HepG2 (cell line): Measurements from ENCODE around the gene KHDC1. TPM values are rescaled to one million over a fixed set of nuclear protein-coding genes. Genes with fewer than 3 reads are reported as not detected.

ENCODE experiments used
- ATAC-seq: fragments of 200-7000 bp; cut with Tn5 transposase; 3 replicates; pipeline ENCODE4 v1.9.1; 2020; ENCODE audit warnings: mild to moderate bottlenecking, moderate library complexity
- BruUV-seq: library from RNA; stranded (reverse); fragments of 400-500 nt; replicated peaks from 2 replicates; lab custom pipeline; 2021; lab: Mats Ljungman, UMichigan
- CTCF ChIA-PET: fragments of 300-600 bp; formaldehyde crosslinking; extraction: SDS; loops from one replicate; lab custom pipeline; 2021; ENCODE audit warnings: low total read pairs, inconsistent platforms, low intra/inter-chr PET ratio; lab: Yijun Ruan, JAX
- POLR2A ChIA-PET: fragments of 350-600 bp; sonication (Branson Sonifier 250); formaldehyde crosslinking; loops from one replicate; lab custom pipeline; 2020; ENCODE audit warnings: antibody characterized with exemption, inconsistent platforms; lab: Yijun Ruan, JAX
- DNase-seq: peaks from one replicate; pipeline ENCODE4 v3.0.0-alpha.2; 2015; ENCODE audit warnings: low spot score
- FAIRE-seq: peaks from 3 replicates; lab custom pipeline; 2011; peaks lifted over from hg19 to GRCh38; lab: Jason Lieb, UNC
- H2AFZ ChIP-seq: one replicate; pipeline ENCODE4 v1.6.1; 2011; ENCODE audit warnings: low read length, inconsistent platforms
- H3K27ac ChIP-seq: fragments of 300-600 bp; 3 replicates; pipeline ENCODE4 v1.8.0; 2011; ENCODE audit warnings: mixed run types, mild to moderate bottlenecking, mixed read lengths, low read length, inconsistent platforms; ENCODE audit not compliant: insufficient read depth; ENCODE audit errors: extremely low read length
- H3K27me3 ChIP-seq, 2 experiments: fragments of 200-600 bp in 1 of 2; 2 replicates in 1 of 2; 3 replicates in 1 of 2; pipeline versions ENCODE4 v1.6.0 to v1.8.0; 2011; ENCODE audit warnings: low read length in 2 of 2, mild to moderate bottlenecking in 2 of 2, moderate library complexity in 2 of 2, inconsistent platforms in 1 of 2; ENCODE audit not compliant: insufficient read depth in 2 of 2, control insufficient read depth in 1 of 2
- H3K36me3 ChIP-seq, 2 experiments: fragments of 200-600 bp in 1 of 2; replicated peaks in 1 of 2; 2 replicates in 1 of 2; 3 replicates in 1 of 2; pipeline versions ENCODE4 v1.5.1 to v1.8.0; 2011; ENCODE audit warnings: low read length in 2 of 2, inconsistent platforms in 1 of 2; ENCODE audit not compliant: insufficient read depth in 2 of 2, control insufficient read depth in 1 of 2
- H3K4me1 ChIP-seq: 2 replicates; pipeline ENCODE4 v1.5.1; 2012; ENCODE audit warnings: low read length, inconsistent platforms; ENCODE audit not compliant: insufficient read depth
- H3K4me2 ChIP-seq: 2 replicates; pipeline ENCODE4 v1.6.0; 2011; ENCODE audit warnings: low read depth, low read length, inconsistent platforms
- H3K4me3 ChIP-seq, 3 experiments: fragments of 200-600 bp in 1 of 3; sonication (generic), shearing (Covaris generic) in 1 of 3; replicated peaks in 1 of 3; 2 replicates each; pipeline ENCODE4 v1.5.1; 2011 to 2016; ENCODE audit warnings: low read length in 3 of 3, inconsistent platforms in 2 of 3, low read depth in 2 of 3, mild to moderate bottlenecking in 2 of 3, control low read depth in 1 of 3, mixed read lengths in 1 of 3; ENCODE audit not compliant: insufficient read depth in 1 of 3
- H3K79me2 ChIP-seq: one replicate; pipeline ENCODE4 v1.6.1; 2011; ENCODE audit warnings: low read length, inconsistent platforms; ENCODE audit not compliant: insufficient read depth
- H3K9ac ChIP-seq: 2 replicates; pipeline ENCODE4 v1.6.0; 2011; ENCODE audit warnings: mild to moderate bottlenecking, low read depth, low read length, inconsistent platforms; ENCODE audit not compliant: insufficient read depth
- H3K9me3 ChIP-seq: 2 replicates; pipeline ENCODE4 v1.5.1; 2012; ENCODE audit warnings: mild to moderate bottlenecking, low read length
- H4K20me1 ChIP-seq: 2 replicates; pipeline ENCODE4 v1.6.0; 2011; ENCODE audit warnings: inconsistent platforms, mild to moderate bottlenecking, low read length, moderate library complexity; ENCODE audit not compliant: insufficient read depth
- EEA1 ChIP-seq: sonication (generic); formaldehyde crosslinking; IDR thresholded peaks from 2 replicates; pipeline ENCODE4 v1.5.1; 2020; ENCODE audit warnings: mild to moderate bottlenecking, missing genetic modification reagents, borderline replicate concordance
- JUN ChIP-seq: sonication (generic); formaldehyde crosslinking; IDR thresholded peaks from 2 replicates; pipeline ENCODE4 v1.4.0; 2020; ENCODE audit warnings: mild to moderate bottlenecking, missing genetic modification reagents
- NRL ChIP-seq: sonication (generic); formaldehyde crosslinking; IDR thresholded peaks from 2 replicates; pipeline ENCODE4 v1.5.0; 2020; ENCODE audit warnings: missing genetic modification reagents, mild to moderate bottlenecking, moderate library complexity, borderline replicate concordance
- SOX13 ChIP-seq, 3 experiments: fragments of 450-650 bp in 1 of 3; sonication (generic) in 1 of 3; formaldehyde crosslinking in 1 of 3; IDR thresholded peaks in 2 of 3; conservative IDR thresholded peaks in 1 of 3; 2 replicates each; pipeline versions ENCODE4 v1.5.0 to v1.6.1; 2016 to 2020; ENCODE audit warnings: antibody characterized with exemption in 1 of 3, mild to moderate bottlenecking in 1 of 3, missing compliant biosample characterization in 1 of 3, missing genetic modification reagents in 1 of 3, moderate library complexity in 1 of 3
- SOX5 ChIP-seq: IDR thresholded peaks from 2 replicates; pipeline ENCODE4 v1.6.1; 2016; ENCODE audit warnings: borderline replicate concordance
- SRY ChIP-seq: sonication (generic); formaldehyde crosslinking; IDR thresholded peaks from 2 replicates; pipeline ENCODE4 v1.8.0; 2022; ENCODE audit warnings: mild to moderate bottlenecking, missing genetic modification reagents
- SYNCRIP ChIP-seq: fragments of 200-400 bp; formaldehyde crosslinking; IDR thresholded peaks from 2 replicates; pipeline ENCODE4 v1.6.1; 2018; ENCODE audit warnings: mild to moderate bottlenecking, low read depth, low read length; ENCODE audit not compliant: insufficient read depth
- TEAD2 ChIP-seq: sonication (generic); formaldehyde crosslinking; IDR thresholded peaks from 2 replicates; pipeline ENCODE4 v1.9.0; 2021; ENCODE audit warnings: missing genetic modification reagents
- ZGPAT ChIP-seq: IDR thresholded peaks from 2 replicates; pipeline ENCODE4 v1.6.1; 2016; ENCODE audit warnings: mild to moderate bottlenecking
- ZNF253 ChIP-seq: sonication (generic); formaldehyde crosslinking; IDR thresholded peaks from 2 replicates; pipeline ENCODE4 v1.8.0; 2022; ENCODE audit warnings: mild to moderate bottlenecking, missing genetic modification reagents, borderline replicate concordance
- ZNF788 ChIP-seq: sonication (generic); formaldehyde crosslinking; IDR thresholded peaks from 2 replicates; pipeline ENCODE4 v1.5.0; 2020; ENCODE audit warnings: mild to moderate bottlenecking, missing genetic modification reagents, borderline replicate concordance
- ZNF850 ChIP-seq: sonication (generic); formaldehyde crosslinking; conservative IDR thresholded peaks from 2 replicates; pipeline ENCODE4 v1.9.0; 2021; ENCODE audit warnings: mild to moderate bottlenecking, missing genetic modification reagents
- WGBS: methylation state at CpG from one replicate; pipeline ENCODE4 v1.1.6; 2017; ENCODE audit warnings: low lambda C conversion rate; 5-methylcytosine and 5-hydroxymethylcytosine counted together
- in situ Hi-C: cut with HindIII; loops from 2 replicates; pipeline ENCODE4 v1.10.0; 2017; ENCODE audit warnings: low pct_unique_long_range_greater_than_20kb; ENCODE audit not compliant: extremely low pct_ligation_motif_present
- intact Hi-C: fragments of 100-400 bp; cut with micrococcal nuclease; formaldehyde crosslinking; loops from one replicate; pipeline ENCODE4 v1.10.0; 2022; ENCODE audit not compliant: unreplicated experiment
- polyA plus RNA-seq, 8 experiments: library from polyadenylated mRNA; depleted of rRNA in 3 of 8; stranded (reverse) in 7 of 8; unstranded in 1 of 8; fragments of >200 nt; fragmentation: Illumina TruSeq in 4 of 8; extraction: Trizol in 4 of 8; gene quantifications; 2 replicates each; pipeline versions ENCODE4 v1.2.1 to v1.2.3, GENCODE V29; 2011 to 2016; ENCODE audit warnings: low read depth in 4 of 8, missing spikeins in 1 of 8, mixed read lengths in 1 of 8; ENCODE audit not compliant: insufficient read depth in 1 of 8
- total RNA-seq, 5 experiments: library from RNA; depleted of rRNA; stranded (reverse); fragments of >200 nt; fragmentation: Illumina TruSeq; extraction: Trizol; gene quantifications; 2 replicates each; pipeline ENCODE4 v1.2.3, GENCODE V29; 2016; ENCODE audit warnings: low read depth in 1 of 5

The KHDC1 gene
- total and polyA plus RNA-seq, 2 of the 13 experiments (the other 11 are each of a cell fraction or from before 2014, with no cell fraction given) = not detected

- Histone ChIP-seq H3K79me2 (no peaks in the 10 kb centered on the region), H4K20me1 (0 out of 2 replicates have a peak, but pooled peaks cover 3% of the 10 kb centered on the region), H3K4me2 (no peak overlapping the region), H3K36me3 (no peaks in the 10 kb centered on the region), H3K4me1 (no peaks in the 10 kb centered on the region), H3K4me3 (no peak overlapping the region), H3K9me3 (no peaks in the 10 kb centered on the region), H3K9ac (no peak overlapping the region), H2AFZ (no peak overlapping the region), H3K27ac (no peak overlapping the region), H3K27me3 (peaks cover 0 to 12% of the 10 kb centered on the region in 2 experiments; a peak in 1 of 5 replicates)
- ChIA-PET CTCF (no interaction called here), POLR2A (no interaction called here)
- DNase-seq (no peak), FAIRE-seq (no peak), ATAC-seq (no peak)
- intact Hi-C loops = no loop called here
- in situ Hi-C loops = no loop called here
- WGBS = 0% methylated on average over 1 of the region's 1 CpG
- TF ChIP-seq SOX5 (CRISPR knock-in tag) (no peak), SYNCRIP (no peak), ZNF788 (CRISPR knock-in tag) (no peak), SRY (no peak), ZNF253 (no peak), JUN (no peak), SOX13 (IDR thresholded peaks at IDR 0.05) (no peak), SOX13 (CRISPR knock-in tag; conservative IDR thresholded peaks at IDR 0.05 in 1 of 2, IDR thresholded peaks at IDR 0.05 in 1 of 2) (no peak)
- BruUV-seq = no TSS peak
Measured at GRCh38 chr6:73231986-73232391, 31.0 kb downstream of the KHDC1 start.

- Histone ChIP-seq H3K79me2 (no peaks in the 10 kb centered on the region), H3K4me2 (no peak overlapping the region), H4K20me1 (0 out of 2 replicates have a peak, but pooled peaks cover 3% of the 10 kb centered on the region), H3K27ac (no peak overlapping the region), H3K4me1 (no peaks in the 10 kb centered on the region), H3K9me3 (no peaks in the 10 kb centered on the region), H3K27me3 (peaks cover 0 to 15% of the 10 kb centered on the region in 2 experiments; a peak in 1 of 5 replicates), H3K36me3 (no peaks in the 10 kb centered on the region), H3K9ac (no peak overlapping the region), H2AFZ (no peak overlapping the region), H3K4me3 (no peak overlapping the region)
- TF ChIP-seq TEAD2 = no peak
- TF ChIP-seq NRL (CRISPR knock-in tag) = no peak
- TF ChIP-seq EEA1 = no peak
- no peak for TF ChIP-seq ZGPAT (CRISPR knock-in tag)
- no peak for TF ChIP-seq ZNF850
- 44% methylated on average over 3 of the region's 3 CpGs for WGBS
- intact Hi-C loops = no loop called here
- FAIRE-seq (no peak), ATAC-seq (no peak), DNase-seq (no peak)
- BruUV-seq = no TSS peak
- in situ Hi-C loops = no loop called here
- ChIA-PET CTCF (no interaction called here), POLR2A (no interaction called here)
Measured at GRCh38 chr6:73227606-73228255, 35.3 kb downstream of the KHDC1 start.
